HCT116 (cell line): Measurements from ENCODE around the gene SLC17A5. TPM values are rescaled to one million over a fixed set of nuclear protein-coding genes. Genes with fewer than 3 reads are reported as not detected.
"Not testable (repeated sequence)": the region's sequence is repeated elsewhere in the genome, so short reads cannot be mapped to it uniquely, and the experiment has no call there.

Source experiments
- ATAC-seq: fragments of 200-7000 bp; cut with Tn5 transposase; 2 replicates; pipeline ENCODE4 v1.9.1; 2020; ENCODE audit warnings: mild to moderate bottlenecking, moderate library complexity
- BruUV-seq: library from RNA; stranded (reverse); fragments of 400-500 nt; replicated peaks from 2 replicates; lab custom pipeline; 2021; lab: Mats Ljungman, UMichigan
- CTCF ChIA-PET: fragments of 300-600 bp; sonication (Branson Sonifier 250); formaldehyde crosslinking; loops from one replicate; lab custom pipeline; 2021; ENCODE audit warnings: antibody characterized with exemption; lab: Charles Lee
- POLR2A ChIA-PET: fragments of 300-600, 350-600 bp; sonication (Branson Sonifier 250); formaldehyde crosslinking; loops from one replicate; lab custom pipeline; 2021; ENCODE audit warnings: antibody characterized with exemption; lab: Charles Lee
- RAD21 ChIA-PET, 2 experiments: fragments of 300-600 bp; sonication (Branson Sonifier 250); formaldehyde crosslinking; loops; one replicate each; lab custom pipeline; 2023; ENCODE audit warnings: low total read pairs in 2 of 2; ENCODE audit not compliant: uncharacterized antibody in 2 of 2, unreplicated experiment in 2 of 2, low non-redundant PET in 1 of 2; lab: Charles Lee
- DNase-seq: peaks from one replicate; pipeline ENCODE4 v3.0.0-alpha.2; 2010; ENCODE audit warnings: low read depth, low spot score
- H2AFZ ChIP-seq: fragments of 200-600 bp; shearing (Covaris generic), sonication (generic); 2 replicates; pipeline ENCODE4 v1.6.1; 2017; ENCODE audit warnings: low read depth, mixed run types, mixed read lengths, antibody characterized with exemption, low read length; ENCODE audit not compliant: poor library complexity, severe bottlenecking
- H3K27ac ChIP-seq: 2 replicates; pipeline ENCODE4 v1.5.1; 2012; ENCODE audit warnings: low read depth, low read length
- H3K27me3 ChIP-seq: fragments of 200-600 bp; sonication (generic); 2 replicates; pipeline ENCODE4 v1.6.1; 2016; ENCODE audit warnings: mixed run types, low read length, mixed read lengths; ENCODE audit not compliant: insufficient read depth
- H3K36me3 ChIP-seq, 2 experiments: fragments of 200-500 bp in 1 of 2; fragments of 200-600 bp in 1 of 2; sonication (Bioruptor generic) in 1 of 2; sonication (generic) in 1 of 2; 2 replicates each; pipeline versions ENCODE4 v1.5.1 to v1.6.1; 2014 to 2016; ENCODE audit warnings: low read length in 2 of 2, inconsistent platforms in 1 of 2, mixed read lengths in 1 of 2, mixed run types in 1 of 2; ENCODE audit not compliant: insufficient read depth in 2 of 2, control insufficient read depth in 1 of 2
- H3K4me1 ChIP-seq, 2 experiments: fragments of 200-600 bp in 1 of 2; sonication (generic) in 1 of 2; 2 replicates each; pipeline versions ENCODE4 v1.5.1 to v1.6.1; 2012 to 2017; ENCODE audit warnings: low read length in 2 of 2, inconsistent platforms in 1 of 2, mild to moderate bottlenecking in 1 of 2, mixed read lengths in 1 of 2, mixed run types in 1 of 2, moderate library complexity in 1 of 2; ENCODE audit not compliant: insufficient read depth in 2 of 2, control insufficient read depth in 1 of 2
- H3K4me2 ChIP-seq: fragments of 200-600 bp; sonication (generic); 2 replicates; pipeline ENCODE4 v1.6.1; 2017; ENCODE audit warnings: mixed run types, low read length, mixed read lengths
- H3K4me3 ChIP-seq, 2 experiments: fragments of 200-600 bp in 1 of 2; sonication (generic) in 1 of 2; replicated peaks in 1 of 2; 2 replicates each; pipeline ENCODE4 v1.5.1; 2011 to 2016; ENCODE audit warnings: low read length in 2 of 2, control low read depth in 1 of 2, low read depth in 1 of 2, mild to moderate bottlenecking in 1 of 2, mixed read lengths in 1 of 2, mixed run types in 1 of 2
- H3K79me2 ChIP-seq: fragments of 200-600 bp; sonication (generic); 2 replicates; pipeline ENCODE4 v1.6.1; 2017; ENCODE audit warnings: mild to moderate bottlenecking, mixed run types, low read length, moderate library complexity, mixed read lengths; ENCODE audit not compliant: insufficient read depth
- H3K9ac ChIP-seq: fragments of 200-600 bp; sonication (generic); 2 replicates; pipeline ENCODE4 v1.6.1; 2016; ENCODE audit warnings: low read length, mixed read lengths
- H3K9me2 ChIP-seq: fragments of 200-600 bp; sonication (generic), shearing (Covaris generic); 2 replicates; pipeline ENCODE4 v1.6.1; 2017; ENCODE audit warnings: mixed run types, mild to moderate bottlenecking, moderate library complexity; ENCODE audit not compliant: insufficient read depth
- H3K9me3 ChIP-seq, 2 experiments: fragments of 200-500 bp in 1 of 2; fragments of 200-600 bp in 1 of 2; sonication (Bioruptor generic) in 1 of 2; sonication (generic) in 1 of 2; 2 replicates each; pipeline ENCODE4 v1.6.1; 2014 to 2017; ENCODE audit warnings: low read length in 2 of 2, mixed read lengths in 2 of 2, inconsistent platforms in 1 of 2, low read depth in 1 of 2, mild to moderate bottlenecking in 1 of 2, mixed run types in 1 of 2, moderate library complexity in 1 of 2; ENCODE audit not compliant: control insufficient read depth in 1 of 2, insufficient read depth in 1 of 2
- H4K20me1 ChIP-seq: fragments of 200-600 bp; sonication (generic), shearing (Covaris generic); 2 replicates; pipeline ENCODE4 v1.6.1; 2017; ENCODE audit warnings: mixed run types, mild to moderate bottlenecking, moderate library complexity; ENCODE audit not compliant: insufficient read depth
- CBX3 ChIP-seq: IDR thresholded peaks from 2 replicates; pipeline ENCODE4 v1.6.1; 2012; ENCODE audit warnings: low read depth
- CEBPB ChIP-seq: IDR thresholded peaks from 2 replicates; pipeline ENCODE4 v1.6.1; 2012; ENCODE audit warnings: low read depth
- ELF1 ChIP-seq: IDR thresholded peaks from 2 replicates; pipeline ENCODE4 v1.6.1; 2012; ENCODE audit warnings: low read depth, borderline replicate concordance
- MAX ChIP-seq: IDR thresholded peaks from 2 replicates; pipeline ENCODE4 v1.6.1; 2012
- POLR2AphosphoS5 ChIP-seq: IDR thresholded peaks from 2 replicates; pipeline ENCODE4 v1.6.1; 2011; ENCODE audit warnings: mild to moderate bottlenecking, low read depth, low read length, moderate library complexity
- SP1 ChIP-seq: IDR thresholded peaks from 2 replicates; pipeline ENCODE4 v1.6.1; 2012; ENCODE audit warnings: low read depth
- YY1 ChIP-seq: IDR thresholded peaks from 2 replicates; pipeline ENCODE4 v1.6.1; 2011; ENCODE audit warnings: low read length, low read depth, moderate library complexity, mild to moderate bottlenecking; ENCODE audit not compliant: insufficient replicate concordance; ENCODE audit errors: extremely low read depth
- intact Hi-C: fragments of 100-400 bp; cut with micrococcal nuclease; formaldehyde crosslinking; loops from 2 replicates; pipeline ENCODE4 v1.10.0; 2022
- total RNA-seq: library from RNA; stranded (reverse); gene quantifications from one replicate; pipeline ENCODE4 v1.2.1, GENCODE V29; 2021; ENCODE audit not compliant: unreplicated experiment
- TF ChIP-seq, protein P1 (sequence below): IDR thresholded peaks from 2 replicates; pipeline ENCODE4 v1.6.1; 2012

Gene SLC17A5
- total RNA-seq, 1 experiment from 2014 or later, result 17.0 TPM

GRCh38 chr6:73566954-73567591 is 86.7 kb downstream of the SLC17A5 start:
- intact Hi-C loops, result loop anchor here (5.0 kb wide), 1 partner anchor 45 kb away; the partner anchor contains the start of gene EEF1A1
- ChIA-PET POLR2A (interaction anchor here (0.8 to 2.3 kb wide), 3 partner anchors 13 to 53 kb away, joined by 3 to 16 read pairs (median 6); partner anchors contain the start of gene EEF1A1), RAD21 (no interaction called here), CTCF (interaction anchor here (1.2 to 1.9 kb wide), 2 partner anchors 10 to 13 kb away, joined by 3 to 4 read pairs; no protein-coding TSS in a partner anchor)
- Histone ChIP-seq H4K20me1 (no peaks in the 10 kb centered on the region), H3K9me2 (no peaks in the 10 kb centered on the region), H3K4me3 (no peak overlapping the region; a peak in 1 of 4 replicates), H3K4me2 (peak overlapping the region; percentile 64), H3K9ac (peak overlapping the region; percentile 48), H3K36me3 (no peaks in the 10 kb centered on the region), H3K4me1 (peaks cover 26 to 43% of the 10 kb centered on the region in 2 experiments), H3K27ac (peak overlapping the region; percentile 67), H3K27me3 (no peaks in the 10 kb centered on the region), H3K9me3 (no peaks in the 10 kb centered on the region), H3K79me2 (no peaks in the 10 kb centered on the region), H2AFZ (peak overlapping the region; percentile 72)
- DNase-seq (peak; percentile 75), ATAC-seq (peak; percentile 83)
- TSS peak; percentile 99 for BruUV-seq
- TF ChIP-seq ELF1 (no peak), POLR2AphosphoS5 (no peak), YY1 (peak; percentile 6), SP1 (peak; percentile 67), CEBPB (peak; percentile 99), MAX (peak; percentile 97), CBX3 (peak; percentile 92)
- TF ChIP-seq, protein P1, sequence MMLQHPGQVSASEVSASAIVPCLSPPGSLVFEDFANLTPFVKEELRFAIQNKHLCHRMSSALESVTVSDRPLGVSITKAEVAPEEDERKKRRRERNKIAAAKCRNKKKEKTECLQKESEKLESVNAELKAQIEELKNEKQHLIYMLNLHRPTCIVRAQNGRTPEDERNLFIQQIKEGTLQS, result no peak

DNA sequence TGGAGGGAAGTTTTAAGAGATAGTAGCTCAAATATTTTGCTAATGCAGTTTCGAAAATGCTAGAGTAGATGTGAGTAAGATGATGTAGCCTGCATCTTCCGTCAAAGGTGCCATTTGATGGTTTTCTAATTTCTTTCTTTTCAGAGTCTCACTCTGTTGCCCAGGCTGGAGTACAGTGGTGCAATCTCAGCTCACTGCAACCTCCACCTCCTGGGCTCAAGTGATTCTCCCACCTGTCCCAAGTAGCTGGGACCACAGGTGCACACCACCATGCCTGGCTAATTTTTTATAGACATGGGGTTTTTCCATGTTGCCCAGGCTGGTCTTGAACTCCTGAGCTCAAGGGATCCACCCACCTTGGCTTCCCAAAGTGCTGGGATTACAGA is 87.3 kb downstream of the SLC17A5 start:
- RAD21 ChIA-PET, H3K27me3 ChIP-seq, DNase-seq, H3K79me2 ChIP-seq, H3K36me3 ChIP-seq, H3K9me2 ChIP-seq, H3K9me3 ChIP-seq, BruUV-seq, H3K4me3 ChIP-seq, H4K20me1 ChIP-seq: not testable (repeated sequence)
- H2AFZ ChIP-seq, result peak overlapping the region; percentile 72
- CTCF ChIA-PET, result interaction anchor here (1.1 to 1.9 kb wide), 3 partner anchors 9 to 45 kb away, joined by 3 to 4 read pairs (median 3); partner anchors contain the start of gene EEF1A1
- peak overlapping the region; percentile 48 for H3K9ac ChIP-seq
- POLR2A ChIA-PET, result interaction anchor here (0.8 to 2.3 kb wide), 3 partner anchors 14 to 53 kb away, joined by 3 to 16 read pairs (median 6); partner anchors contain the start of gene EEF1A1
- peak overlapping the region; percentile 67; the same call in 1 of the 2 replicates for H3K27ac ChIP-seq
- H3K4me1 ChIP-seq, result peaks cover 26 to 43% of the 10 kb centered on the region in 2 experiments
- H3K4me2 ChIP-seq, result peak overlapping the region; percentile 64
- ATAC-seq, result peak; percentile 23; the same call in 1 of the 2 replicates
- intact Hi-C loops, result loop anchor here (5.0 kb wide), 1 partner anchor 44 kb away; the partner anchor contains the start of gene EEF1A1
